HG03095 (cell line): Measurements from ENCODE around the gene HMX2.

Experiments used
- ATAC-seq: cut with Tn5 transposase; IDR thresholded peaks from one replicate; pipeline ENCODE4 v1.9.1; 2021; ENCODE audit warnings: moderate library complexity; ENCODE audit not compliant: unreplicated experiment

HMX2 gene

DNA sequence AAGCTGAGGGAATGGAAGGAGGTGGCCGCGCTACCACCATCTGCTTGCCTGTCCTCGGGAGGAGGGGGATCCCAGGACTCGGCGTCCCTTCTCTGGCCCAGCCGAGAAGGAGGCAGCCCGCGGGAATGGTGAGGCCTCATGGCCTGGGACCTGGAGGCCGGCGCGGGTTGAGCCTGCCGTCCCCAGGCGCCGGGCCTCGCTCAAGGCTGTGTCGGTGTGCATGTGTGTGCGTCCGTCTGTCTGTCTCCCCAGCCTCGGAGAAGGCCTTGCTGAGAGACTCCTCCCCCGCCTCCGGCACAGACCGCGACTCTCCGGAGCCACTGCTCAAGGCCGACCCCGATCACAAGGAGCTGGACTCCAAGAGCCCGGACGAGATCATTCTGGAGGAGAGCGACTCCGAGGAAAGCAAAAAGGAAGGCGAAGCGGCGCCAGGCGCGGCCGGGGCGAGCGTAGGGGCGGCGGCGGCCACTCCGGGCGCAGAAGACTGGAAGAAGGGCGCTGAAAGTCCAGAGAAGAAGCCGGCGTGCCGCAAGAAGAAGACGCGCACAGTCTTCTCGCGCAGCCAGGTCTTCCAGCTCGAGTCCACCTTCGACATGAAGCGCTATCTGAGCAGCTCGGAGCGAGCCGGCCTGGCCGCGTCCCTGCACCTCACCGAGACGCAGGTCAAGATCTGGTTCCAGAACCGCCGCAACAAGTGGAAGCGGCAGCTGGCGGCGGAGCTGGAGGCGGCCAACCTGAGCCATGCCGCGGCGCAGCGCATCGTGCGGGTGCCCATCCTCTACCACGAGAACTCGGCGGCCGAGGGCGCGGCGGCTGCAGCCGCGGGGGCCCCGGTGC, 10.9 kb upstream of the HMX2 start:
- no peak for ATAC-seq

DNA sequence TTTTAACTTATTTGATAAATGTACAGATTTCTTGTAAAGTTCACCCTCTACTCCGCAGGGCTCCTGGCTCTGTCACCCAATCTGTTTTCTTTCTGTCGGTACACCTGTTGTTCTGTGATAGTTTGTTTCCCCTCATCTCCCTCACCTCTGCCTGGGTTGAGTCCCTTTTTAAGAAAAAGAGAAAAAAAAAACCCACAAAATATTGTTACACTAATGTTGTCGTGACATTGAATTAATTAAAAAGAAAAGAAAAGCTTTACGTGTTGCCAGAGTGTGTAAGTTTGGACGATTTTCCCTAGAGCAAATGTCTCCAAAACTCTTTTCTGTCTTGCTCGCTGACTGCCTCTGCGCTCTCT, 8.8 kb upstream of the HMX2 start:
- ATAC-seq, result no peak

- ATAC-seq, result no peak
Observed at GRCh38 chr10:123139521-123140163, 8.3 kb upstream of the HMX2 start.

- no peak for ATAC-seq
Observed at GRCh38 chr10:123140164-123140982, 7.6 kb upstream of the HMX2 start.

- ATAC-seq, result no peak
Observed at GRCh38 chr10:123140983-123141390, 6.9 kb upstream of the HMX2 start.

- ATAC-seq, result no peak
Observed at GRCh38 chr10:123141791-123142700, 5.9 kb upstream of the HMX2 start.

- no peak for ATAC-seq
Observed at GRCh38 chr10:123142701-123143161, 5.2 kb upstream of the HMX2 start.

DNA sequence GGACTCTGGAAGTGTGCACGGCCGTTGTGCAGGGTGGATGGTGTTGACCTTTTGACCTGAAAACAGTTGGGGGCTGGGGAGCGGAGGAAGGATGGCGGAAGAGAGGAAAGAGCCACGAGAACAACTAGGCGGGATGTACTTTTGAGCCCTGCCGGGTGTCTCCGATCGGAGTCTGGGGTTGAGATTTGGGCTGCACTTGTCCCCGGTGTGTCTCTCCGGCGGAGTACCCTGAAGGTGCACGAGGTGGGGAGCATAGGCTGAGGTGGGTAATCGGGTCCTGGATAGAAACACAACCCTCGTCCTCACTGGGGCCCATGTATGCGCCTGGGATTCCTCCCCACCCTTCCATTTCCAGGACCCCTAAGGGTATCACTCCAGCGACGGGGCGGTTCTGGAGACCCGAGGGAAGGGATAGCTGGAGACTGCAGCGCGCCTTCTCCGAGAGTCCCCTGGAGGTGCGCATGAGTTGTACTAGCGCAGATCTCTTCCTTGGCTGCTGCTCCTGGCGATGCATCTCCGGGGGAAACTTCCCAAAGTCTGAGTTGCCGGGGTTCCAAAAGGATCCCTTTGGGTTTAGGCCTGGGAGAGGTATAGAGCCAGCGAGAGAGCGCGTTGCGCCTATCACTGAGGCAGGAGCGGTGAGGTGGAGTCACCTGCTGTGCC, 4.6 kb upstream of the HMX2 start:
- no peak for ATAC-seq

- no peak for ATAC-seq
Observed at GRCh38 chr10:123143825-123144168, 4.1 kb upstream of the HMX2 start.

GRCh38 chr10:123144697-123145541, 3.0 kb upstream of the HMX2 start:
- no peak for ATAC-seq

DNA sequence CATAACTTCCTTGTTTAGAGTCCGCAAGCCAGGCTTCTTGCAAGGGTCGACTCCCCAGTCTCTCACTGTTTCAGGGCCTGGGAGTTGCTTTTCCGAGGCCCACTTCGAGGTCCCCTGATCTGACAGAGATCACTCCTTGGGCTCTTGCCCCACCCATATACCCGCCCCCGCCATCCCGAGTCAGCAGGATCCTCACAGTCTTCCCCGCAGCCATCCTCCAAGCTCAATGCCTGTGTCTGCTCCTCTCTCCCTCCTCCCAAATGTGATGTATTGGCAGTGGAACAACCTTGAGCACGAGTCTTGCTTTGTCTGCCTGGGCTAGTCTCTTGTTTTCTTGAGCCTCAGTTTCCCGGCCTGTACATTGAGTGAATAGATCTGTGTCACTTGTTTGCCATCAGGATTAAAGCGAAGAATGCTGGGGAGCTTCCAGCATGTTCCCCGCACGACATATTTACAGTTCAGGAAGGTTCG, 2.4 kb upstream of the HMX2 start:
- no peak for ATAC-seq

DNA sequence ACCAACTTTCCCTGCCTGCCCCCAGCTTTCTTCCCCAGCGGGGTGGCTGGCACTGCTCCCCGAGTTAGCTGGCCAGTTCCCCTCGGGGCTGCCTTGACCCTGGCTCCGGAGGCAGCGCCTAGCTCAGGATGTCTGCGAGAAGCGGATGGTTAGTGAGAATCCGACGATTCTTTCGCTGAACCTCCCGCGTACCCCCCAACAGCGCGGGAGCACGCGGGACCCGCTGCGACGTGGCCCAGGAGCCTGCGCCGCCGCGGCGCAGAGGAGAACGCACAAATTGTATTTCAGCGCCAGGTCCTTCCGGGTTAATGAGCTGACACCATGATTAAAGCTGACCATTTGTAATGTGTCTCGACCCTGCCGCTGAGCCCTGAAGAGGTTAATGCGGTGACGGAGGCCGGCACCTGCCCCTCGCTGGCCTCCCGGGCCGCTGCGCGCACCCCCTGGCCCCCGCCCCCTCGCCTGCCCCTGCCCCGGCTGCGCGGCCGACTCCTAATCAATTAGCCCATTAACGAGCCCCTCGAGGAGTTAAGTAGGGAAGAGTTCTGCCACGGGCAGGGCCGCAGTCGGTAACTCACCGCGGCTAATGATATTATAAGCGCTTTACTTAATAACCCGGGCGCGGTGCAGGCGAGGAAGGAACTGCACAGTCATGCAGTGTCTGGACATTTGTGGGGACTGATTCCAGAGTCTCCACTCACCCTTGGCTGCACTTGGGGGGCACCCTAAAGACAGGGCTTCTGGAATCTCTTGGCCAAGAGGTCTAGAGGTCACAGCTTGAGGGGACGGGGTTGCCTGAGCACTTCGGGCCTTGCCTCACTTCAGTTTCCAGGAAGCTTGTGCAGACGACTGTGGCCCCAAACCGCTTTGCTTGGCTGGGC, 1.7 kb upstream of the HMX2 start:
- no peak for ATAC-seq

DNA sequence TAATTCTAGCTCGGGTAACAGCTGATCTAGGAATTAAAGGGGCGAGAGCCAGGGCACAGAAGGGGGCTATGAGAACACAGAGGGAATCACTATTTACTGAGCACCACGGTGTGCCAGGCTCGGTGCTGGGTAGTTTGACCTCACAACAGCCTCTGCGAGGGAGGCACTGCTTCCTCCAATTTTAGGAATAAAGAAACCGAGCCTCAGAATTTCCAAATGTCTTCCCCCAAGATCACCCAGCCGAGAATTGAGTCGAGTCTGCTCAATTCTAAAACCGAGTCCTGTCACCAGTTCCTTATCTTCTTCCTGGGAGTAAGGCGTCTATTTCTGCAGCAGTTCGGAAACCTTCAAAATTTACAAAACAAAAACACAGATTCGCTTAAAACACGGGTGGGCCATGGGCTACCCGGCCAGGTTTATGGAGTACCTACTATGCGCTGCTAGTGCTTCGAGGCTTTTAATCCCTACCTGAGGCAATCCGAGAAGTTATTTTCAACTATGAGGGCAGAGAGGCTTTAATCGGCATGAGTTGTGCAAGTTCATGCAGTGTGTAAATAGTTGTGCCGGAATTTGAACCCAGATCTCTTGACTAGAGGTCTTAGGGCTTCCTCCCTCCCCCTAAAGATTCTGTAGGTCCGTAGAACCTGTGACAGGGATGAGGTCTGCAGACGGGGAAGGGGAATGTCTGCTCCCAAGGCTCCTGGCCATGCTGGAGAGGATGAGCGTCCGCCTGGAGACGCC, 872 bp upstream of the HMX2 start:
- no peak for ATAC-seq

GRCh38 chr10:123148414-123149161, 652 bp downstream of the HMX2 start:
- ATAC-seq, result no peak

- no peak for ATAC-seq
Observed at GRCh38 chr10:123149162-123149567, 1.2 kb downstream of the HMX2 start.

DNA sequence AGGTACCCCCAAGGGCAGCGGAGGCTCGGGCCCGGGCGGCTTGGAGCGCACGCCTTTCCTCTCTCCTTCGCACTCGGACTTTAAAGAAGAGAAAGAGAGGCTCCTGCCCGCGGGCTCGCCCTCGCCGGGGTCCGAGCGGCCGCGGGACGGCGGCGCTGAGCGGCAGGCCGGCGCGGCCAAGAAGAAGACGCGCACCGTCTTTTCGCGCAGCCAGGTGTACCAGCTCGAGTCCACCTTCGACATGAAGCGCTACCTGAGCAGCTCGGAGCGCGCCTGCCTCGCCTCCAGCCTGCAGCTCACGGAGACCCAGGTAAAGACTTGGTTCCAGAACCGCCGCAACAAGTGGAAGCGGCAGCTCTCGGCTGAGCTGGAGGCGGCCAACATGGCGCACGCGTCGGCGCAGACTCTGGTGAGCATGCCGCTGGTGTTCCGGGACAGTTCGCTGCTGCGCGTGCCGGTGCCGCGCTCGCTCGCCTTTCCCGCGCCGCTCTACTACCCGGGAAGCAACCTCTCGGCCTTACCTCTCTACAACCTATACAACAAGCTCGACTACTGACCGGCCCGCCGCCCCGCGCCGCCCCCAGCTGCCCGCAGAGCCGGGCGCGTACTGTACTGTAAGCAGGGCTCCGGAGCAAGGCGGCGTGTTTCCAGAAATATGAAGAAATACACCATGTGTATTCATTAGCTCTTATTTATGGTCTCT, 1.8 kb downstream of the HMX2 start:
- ATAC-seq, result no peak
